ENCODE data around the gene UBE2O.

Gene UBE2O

DNA sequence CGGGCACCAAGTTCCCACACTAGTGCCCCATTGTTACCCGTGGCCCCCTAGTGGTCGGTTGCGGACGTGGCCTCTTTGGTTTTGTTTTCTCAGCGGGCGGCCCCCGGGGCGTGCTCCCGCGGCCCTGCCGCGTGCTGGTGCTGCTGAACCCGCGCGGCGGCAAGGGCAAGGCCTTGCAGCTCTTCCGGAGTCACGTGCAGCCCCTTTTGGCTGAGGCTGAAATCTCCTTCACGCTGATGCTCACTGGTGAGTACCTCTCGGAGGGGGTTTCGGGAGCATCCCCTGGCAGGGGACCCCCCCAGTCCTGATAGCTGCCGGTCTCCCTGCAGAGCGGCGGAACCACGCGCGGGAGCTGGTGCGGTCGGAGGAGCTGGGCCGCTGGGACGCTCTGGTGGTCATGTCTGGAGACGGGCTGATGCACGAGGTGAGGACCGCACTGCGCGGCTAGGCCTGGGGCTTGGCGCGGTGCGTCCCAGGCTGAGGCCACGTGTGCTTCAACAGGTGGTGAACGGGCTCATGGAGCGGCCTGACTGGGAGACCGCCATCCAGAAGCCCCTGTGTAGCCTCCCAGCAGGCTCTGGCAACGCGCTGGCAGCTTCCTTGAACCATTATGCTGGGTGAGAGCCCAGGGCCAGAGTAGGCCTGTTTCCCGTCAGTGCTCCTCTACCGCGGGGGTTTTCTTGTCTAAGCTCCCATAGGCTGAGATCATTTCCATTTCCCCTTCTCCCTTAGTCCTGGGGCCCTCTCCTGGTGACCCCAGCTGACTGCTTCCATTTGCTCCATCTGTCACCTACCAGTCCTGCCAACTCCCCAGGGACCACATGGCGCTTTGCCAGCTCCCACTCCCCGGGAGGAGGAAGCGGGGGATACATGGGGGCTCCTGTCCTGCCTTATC lies 66.8 kb downstream of the UBE2O start (continued):
- TF ChIP-seq ZNF114 (tag by site-specific recombination; IDR thresholded peaks at IDR 0.05): no peak
- no peak for TF ChIP-seq ZNF664 (tag by site-specific recombination; IDR thresholded peaks at IDR 0.05)
- TF ChIP-seq, protein P1, sequence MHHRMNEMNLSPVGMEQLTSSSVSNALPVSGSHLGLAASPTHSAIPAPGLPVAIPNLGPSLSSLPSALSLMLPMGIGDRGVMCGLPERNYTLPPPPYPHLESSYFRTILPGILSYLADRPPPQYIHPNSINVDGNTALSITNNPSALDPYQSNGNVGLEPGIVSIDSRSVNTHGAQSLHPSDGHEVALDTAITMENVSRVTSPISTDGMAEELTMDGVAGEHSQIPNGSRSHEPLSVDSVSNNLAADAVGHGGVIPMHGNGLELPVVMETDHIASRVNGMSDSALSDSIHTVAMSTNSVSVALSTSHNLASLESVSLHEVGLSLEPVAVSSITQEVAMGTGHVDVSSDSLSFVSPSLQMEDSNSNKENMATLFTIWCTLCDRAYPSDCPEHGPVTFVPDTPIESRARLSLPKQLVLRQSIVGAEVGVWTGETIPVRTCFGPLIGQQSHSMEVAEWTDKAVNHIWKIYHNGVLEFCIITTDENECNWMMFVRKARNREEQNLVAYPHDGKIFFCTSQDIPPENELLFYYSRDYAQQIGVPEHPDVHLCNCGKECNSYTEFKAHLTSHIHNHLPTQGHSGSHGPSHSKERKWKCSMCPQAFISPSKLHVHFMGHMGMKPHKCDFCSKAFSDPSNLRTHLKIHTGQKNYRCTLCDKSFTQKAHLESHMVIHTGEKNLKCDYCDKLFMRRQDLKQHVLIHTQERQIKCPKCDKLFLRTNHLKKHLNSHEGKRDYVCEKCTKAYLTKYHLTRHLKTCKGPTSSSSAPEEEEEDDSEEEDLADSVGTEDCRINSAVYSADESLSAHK (tag by site-specific recombination; IDR thresholded peaks at IDR 0.05): no peak
- TF ChIP-seq, protein P2, sequence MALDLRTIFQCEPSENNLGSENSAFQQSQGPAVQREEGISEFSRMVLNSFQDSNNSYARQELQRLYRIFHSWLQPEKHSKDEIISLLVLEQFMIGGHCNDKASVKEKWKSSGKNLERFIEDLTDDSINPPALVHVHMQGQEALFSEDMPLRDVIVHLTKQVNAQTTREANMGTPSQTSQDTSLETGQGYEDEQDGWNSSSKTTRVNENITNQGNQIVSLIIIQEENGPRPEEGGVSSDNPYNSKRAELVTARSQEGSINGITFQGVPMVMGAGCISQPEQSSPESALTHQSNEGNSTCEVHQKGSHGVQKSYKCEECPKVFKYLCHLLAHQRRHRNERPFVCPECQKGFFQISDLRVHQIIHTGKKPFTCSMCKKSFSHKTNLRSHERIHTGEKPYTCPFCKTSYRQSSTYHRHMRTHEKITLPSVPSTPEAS (tag by site-specific recombination; IDR thresholded peaks at IDR 0.05): no peak
- TF ChIP-seq, protein P3, sequence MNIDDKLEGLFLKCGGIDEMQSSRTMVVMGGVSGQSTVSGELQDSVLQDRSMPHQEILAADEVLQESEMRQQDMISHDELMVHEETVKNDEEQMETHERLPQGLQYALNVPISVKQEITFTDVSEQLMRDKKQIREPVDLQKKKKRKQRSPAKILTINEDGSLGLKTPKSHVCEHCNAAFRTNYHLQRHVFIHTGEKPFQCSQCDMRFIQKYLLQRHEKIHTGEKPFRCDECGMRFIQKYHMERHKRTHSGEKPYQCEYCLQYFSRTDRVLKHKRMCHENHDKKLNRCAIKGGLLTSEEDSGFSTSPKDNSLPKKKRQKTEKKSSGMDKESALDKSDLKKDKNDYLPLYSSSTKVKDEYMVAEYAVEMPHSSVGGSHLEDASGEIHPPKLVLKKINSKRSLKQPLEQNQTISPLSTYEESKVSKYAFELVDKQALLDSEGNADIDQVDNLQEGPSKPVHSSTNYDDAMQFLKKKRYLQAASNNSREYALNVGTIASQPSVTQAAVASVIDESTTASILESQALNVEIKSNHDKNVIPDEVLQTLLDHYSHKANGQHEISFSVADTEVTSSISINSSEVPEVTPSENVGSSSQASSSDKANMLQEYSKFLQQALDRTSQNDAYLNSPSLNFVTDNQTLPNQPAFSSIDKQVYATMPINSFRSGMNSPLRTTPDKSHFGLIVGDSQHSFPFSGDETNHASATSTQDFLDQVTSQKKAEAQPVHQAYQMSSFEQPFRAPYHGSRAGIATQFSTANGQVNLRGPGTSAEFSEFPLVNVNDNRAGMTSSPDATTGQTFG (tag by site-specific recombination; IDR thresholded peaks at IDR 0.05; ENCODE audit: borderline replicate concordance): no peak
- TF ChIP-seq, protein P4, sequence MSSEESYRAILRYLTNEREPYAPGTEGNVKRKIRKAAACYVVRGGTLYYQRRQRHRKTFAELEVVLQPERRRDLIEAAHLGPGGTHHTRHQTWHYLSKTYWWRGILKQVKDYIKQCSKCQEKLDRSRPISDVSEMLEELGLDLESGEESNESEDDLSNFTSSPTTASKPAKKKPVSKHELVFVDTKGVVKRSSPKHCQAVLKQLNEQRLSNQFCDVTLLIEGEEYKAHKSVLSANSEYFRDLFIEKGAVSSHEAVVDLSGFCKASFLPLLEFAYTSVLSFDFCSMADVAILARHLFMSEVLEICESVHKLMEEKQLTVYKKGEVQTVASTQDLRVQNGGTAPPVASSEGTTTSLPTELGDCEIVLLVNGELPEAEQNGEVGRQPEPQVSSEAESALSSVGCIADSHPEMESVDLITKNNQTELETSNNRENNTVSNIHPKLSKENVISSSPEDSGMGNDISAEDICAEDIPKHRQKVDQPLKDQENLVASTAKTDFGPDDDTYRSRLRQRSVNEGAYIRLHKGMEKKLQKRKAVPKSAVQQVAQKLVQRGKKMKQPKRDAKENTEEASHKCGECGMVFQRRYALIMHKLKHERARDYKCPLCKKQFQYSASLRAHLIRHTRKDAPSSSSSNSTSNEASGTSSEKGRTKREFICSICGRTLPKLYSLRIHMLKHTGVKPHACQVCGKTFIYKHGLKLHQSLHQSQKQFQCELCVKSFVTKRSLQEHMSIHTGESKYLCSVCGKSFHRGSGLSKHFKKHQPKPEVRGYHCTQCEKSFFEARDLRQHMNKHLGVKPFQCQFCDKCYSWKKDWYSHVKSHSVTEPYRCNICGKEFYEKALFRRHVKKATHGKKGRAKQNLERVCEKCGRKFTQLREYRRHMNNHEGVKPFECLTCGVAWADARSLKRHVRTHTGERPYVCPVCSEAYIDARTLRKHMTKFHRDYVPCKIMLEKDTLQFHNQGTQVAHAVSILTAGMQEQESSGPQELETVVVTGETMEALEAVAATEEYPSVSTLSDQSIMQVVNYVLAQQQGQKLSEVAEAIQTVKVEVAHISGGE (tag by site-specific recombination; conservative IDR thresholded peaks at IDR 0.05; ENCODE audit: low read depth): 0 out of 2 replicates have a peak, but pooled peaks have one; percentile 17
- TF ChIP-seq, protein P5, sequence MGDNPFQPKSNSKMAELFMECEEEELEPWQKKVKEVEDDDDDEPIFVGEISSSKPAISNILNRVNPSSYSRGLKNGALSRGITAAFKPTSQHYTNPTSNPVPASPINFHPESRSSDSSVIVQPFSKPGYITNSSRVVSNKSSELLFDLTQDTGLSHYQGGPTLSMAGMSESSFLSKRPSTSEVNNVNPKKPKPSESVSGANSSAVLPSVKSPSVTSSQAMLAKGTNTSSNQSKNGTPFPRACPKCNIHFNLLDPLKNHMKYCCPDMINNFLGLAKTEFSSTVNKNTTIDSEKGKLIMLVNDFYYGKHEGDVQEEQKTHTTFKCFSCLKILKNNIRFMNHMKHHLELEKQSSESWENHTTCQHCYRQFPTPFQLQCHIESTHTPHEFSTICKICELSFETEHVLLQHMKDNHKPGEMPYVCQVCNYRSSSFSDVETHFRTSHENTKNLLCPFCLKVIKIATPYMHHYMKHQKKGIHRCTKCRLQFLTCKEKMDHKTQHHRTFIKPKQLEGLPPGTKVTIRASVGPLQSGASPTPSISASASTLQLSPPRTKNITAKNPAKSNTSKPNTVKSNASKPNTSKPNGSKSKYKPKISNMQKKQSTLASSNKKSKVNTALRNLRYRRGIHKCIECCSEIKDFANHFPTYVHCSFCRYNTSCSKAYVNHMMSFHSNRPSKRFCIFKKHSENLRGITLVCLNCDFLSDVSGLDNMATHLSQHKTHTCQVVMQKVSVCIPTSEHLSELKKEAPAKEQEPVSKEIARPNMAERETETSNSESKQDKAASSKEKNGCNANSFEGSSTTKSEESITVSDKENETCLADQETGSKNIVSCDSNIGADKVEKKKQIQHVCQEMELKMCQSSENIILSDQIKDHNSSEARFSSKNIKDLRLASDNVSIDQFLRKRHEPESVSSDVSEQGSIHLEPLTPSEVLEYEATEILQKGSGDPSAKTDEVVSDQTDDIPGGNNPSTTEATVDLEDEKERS (tag by site-specific recombination; IDR thresholded peaks at IDR 0.05): no peak
- TF ChIP-seq ZNF184 (tag by site-specific recombination; IDR thresholded peaks at IDR 0.05): no peak
- TF ChIP-seq ZNF621 (tag by site-specific recombination; IDR thresholded peaks at IDR 0.05): no peak
- peak; percentile 79 for TF ChIP-seq SP7 (tag by site-specific recombination; IDR thresholded peaks at IDR 0.05)
- no peak for TF ChIP-seq ZNF292 (tag by site-specific recombination; IDR thresholded peaks at IDR 0.05; ENCODE audit: borderline replicate concordance, low read depth)
- TF ChIP-seq, protein P6, sequence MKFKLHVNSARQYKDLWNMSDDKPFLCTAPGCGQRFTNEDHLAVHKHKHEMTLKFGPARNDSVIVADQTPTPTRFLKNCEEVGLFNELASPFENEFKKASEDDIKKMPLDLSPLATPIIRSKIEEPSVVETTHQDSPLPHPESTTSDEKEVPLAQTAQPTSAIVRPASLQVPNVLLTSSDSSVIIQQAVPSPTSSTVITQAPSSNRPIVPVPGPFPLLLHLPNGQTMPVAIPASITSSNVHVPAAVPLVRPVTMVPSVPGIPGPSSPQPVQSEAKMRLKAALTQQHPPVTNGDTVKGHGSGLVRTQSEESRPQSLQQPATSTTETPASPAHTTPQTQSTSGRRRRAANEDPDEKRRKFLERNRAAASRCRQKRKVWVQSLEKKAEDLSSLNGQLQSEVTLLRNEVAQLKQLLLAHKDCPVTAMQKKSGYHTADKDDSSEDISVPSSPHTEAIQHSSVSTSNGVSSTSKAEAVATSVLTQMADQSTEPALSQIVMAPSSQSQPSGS (tag by site-specific recombination; IDR thresholded peaks at IDR 0.05; ENCODE audit: low read depth): no peak
- no peak for TF ChIP-seq ZFHX2 (tag by site-specific recombination; conservative IDR thresholded peaks at IDR 0.05)
- TF ChIP-seq ZNF423 (tag by site-specific recombination; IDR thresholded peaks at IDR 0.05): peak; percentile 50
- no peak for TF ChIP-seq ZBTB20 (tag by site-specific recombination; IDR thresholded peaks at IDR 0.05)
- TF ChIP-seq ZNF600 (tag by site-specific recombination; IDR thresholded peaks at IDR 0.05): peak; percentile 72; the same call in 1 of the 2 replicates
- no peak for TF ChIP-seq ZNF776 (tag by site-specific recombination; IDR thresholded peaks at IDR 0.05; ENCODE audit: borderline replicate concordance)
- TF ChIP-seq, protein P7, sequence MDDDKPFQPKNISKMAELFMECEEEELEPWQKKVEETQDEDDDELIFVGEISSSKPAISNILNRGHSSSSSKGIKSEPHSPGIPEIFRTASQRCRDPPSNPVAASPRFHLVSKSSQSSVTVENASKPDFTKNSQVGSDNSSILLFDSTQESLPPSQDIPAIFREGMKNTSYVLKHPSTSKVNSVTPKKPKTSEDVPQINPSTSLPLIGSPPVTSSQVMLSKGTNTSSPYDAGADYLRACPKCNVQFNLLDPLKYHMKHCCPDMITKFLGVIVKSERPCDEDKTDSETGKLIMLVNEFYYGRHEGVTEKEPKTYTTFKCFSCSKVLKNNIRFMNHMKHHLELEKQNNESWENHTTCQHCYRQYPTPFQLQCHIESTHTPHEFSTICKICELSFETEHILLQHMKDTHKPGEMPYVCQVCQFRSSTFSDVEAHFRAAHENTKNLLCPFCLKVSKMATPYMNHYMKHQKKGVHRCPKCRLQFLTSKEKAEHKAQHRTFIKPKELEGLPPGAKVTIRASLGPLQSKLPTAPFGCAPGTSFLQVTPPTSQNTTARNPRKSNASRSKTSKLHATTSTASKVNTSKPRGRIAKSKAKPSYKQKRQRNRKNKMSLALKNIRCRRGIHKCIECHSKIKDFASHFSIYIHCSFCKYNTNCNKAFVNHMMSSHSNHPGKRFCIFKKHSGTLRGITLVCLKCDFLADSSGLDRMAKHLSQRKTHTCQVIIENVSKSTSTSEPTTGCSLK (tag by site-specific recombination; IDR thresholded peaks at IDR 0.05): no peak
- no peak for TF ChIP-seq ZBTB17 (tag by site-specific recombination; IDR thresholded peaks at IDR 0.05)
- TF ChIP-seq ZEB2 (tag by site-specific recombination; IDR thresholded peaks at IDR 0.05): peak; percentile 84; the same call in 1 of the 2 replicates
- no peak for TF ChIP-seq ZNF521 (tag by site-specific recombination; IDR thresholded peaks at IDR 0.05)
